ENCODE data around the gene ARHGAP23. TPM values are rescaled to one million over a fixed set of nuclear protein-coding genes. Genes with fewer than 3 reads are reported as not detected.

The ARHGAP23 gene
- total and polyA plus RNA-seq, 8 donors: 4.0 to 55.5 (median 26.4) TPM

- WGBS, 5 donors: 73 to 92% (median 88%) methylated on average over 4 of the region's 4 CpGs
- Histone ChIP-seq H3K9me3 (no peaks in the 10 kb centered on the region), H3K36me3 (peaks cover 15 to 32% (median 26%) of the 10 kb centered on the region in 4 donors), H3K4me1 (no peaks in the 10 kb centered on the region), H3K27ac (no peak overlapping the region), H3K4me3 (no peak overlapping the region), H3K27me3 (no peaks in the 10 kb centered on the region)
- DNase-seq: no peak
- TF ChIP-seq EP300 (IDR thresholded peaks at IDR 0.05): no peak
- no peak for TF ChIP-seq CTCF (IDR thresholded peaks at IDR 0.05)
- no peak for TF ChIP-seq POLR2A (IDR thresholded peaks at IDR 0.05)
- TF ChIP-seq POLR2AphosphoS5 (IDR thresholded peaks at IDR 0.05): no peak
- intact Hi-C loops (cut with DNase I; ENCODE audit: low total_unique reads): no loop called here
Observed at GRCh38 chr17:38405654-38406053, 22.6 kb upstream of the ARHGAP23 start.

- Histone ChIP-seq H3K36me3 (no peaks in the 10 kb centered on the region), H3K9me3 (no peaks in the 10 kb centered on the region), H3K27ac (no peak overlapping the region), H3K27me3 (peaks cover 0 to 4% (median 0%) of the 10 kb centered on the region in 3 donors), H3K4me3 (no peak overlapping the region), H3K4me1 (peaks cover 5 to 9% (median 7%) of the 10 kb centered on the region in 4 donors)
- no peak for TF ChIP-seq POLR2A (IDR thresholded peaks at IDR 0.05)
- intact Hi-C loops (cut with DNase I; ENCODE audit: low total_unique reads): no loop called here
- no peak for DNase-seq
- WGBS, 5 donors: 63 to 80% (median 73%) methylated on average over 1 of the region's 1 CpG
Observed at GRCh38 chr17:38410201-38410600, 18.1 kb upstream of the ARHGAP23 start.

- Histone ChIP-seq H3K4me3 (no peak overlapping the region), H3K27ac (no peak overlapping the region), H3K27me3 (peaks cover 0 to 50% (median 37%) of the 10 kb centered on the region in 3 donors), H3K9me3 (no peaks in the 10 kb centered on the region), H3K4me1 (peaks cover 17 to 36% (median 30%) of the 10 kb centered on the region in 4 donors), H3K36me3 (no peaks in the 10 kb centered on the region)
- TF ChIP-seq EP300 (IDR thresholded peaks at IDR 0.05) (no peak), CTCF (IDR thresholded peaks at IDR 0.05) (no peak), POLR2AphosphoS5 (IDR thresholded peaks at IDR 0.05) (no peak), POLR2A (IDR thresholded peaks at IDR 0.05) (no peak)
- peak in 1 of 2 donors; percentile 78 for DNase-seq
- WGBS, 5 donors: 31 to 34% (median 34%) methylated on average over 16 to 22 of the region's 22 CpGs
- intact Hi-C loops (cut with DNase I; ENCODE audit: low total_unique reads): loop anchor here (5.0 kb wide), 1 partner anchor 68 kb away; no protein-coding TSS in a partner anchor
Observed at GRCh38 chr17:38415250-38416194, 12.7 kb upstream of the ARHGAP23 start.

GRCh38 chr17:38416840-38417209 lies 11.4 kb upstream of the ARHGAP23 start:
- peaks cover 27 to 48% (median 39%) of the 10 kb centered on the region in 4 donors for H3K4me1 ChIP-seq
- TF ChIP-seq CTCF (IDR thresholded peaks at IDR 0.05): no peak
- TF ChIP-seq POLR2A (IDR thresholded peaks at IDR 0.05): no peak
- no peak for TF ChIP-seq EP300 (IDR thresholded peaks at IDR 0.05)
- no peak for TF ChIP-seq POLR2AphosphoS5 (IDR thresholded peaks at IDR 0.05)
- intact Hi-C loops (cut with DNase I; ENCODE audit: low total_unique reads): loop anchor here (5.0 kb wide), 1 partner anchor 70 kb away; no protein-coding TSS in a partner anchor
- WGBS, 5 donors: 47 to 72% (median 58%) methylated on average over 1 of the region's 1 CpG
- H3K9me3 ChIP-seq: no peaks in the 10 kb centered on the region
- DNase-seq: no peak
- H3K36me3 ChIP-seq: no peaks in the 10 kb centered on the region
- peaks cover 0 to 63% (median 48%) of the 10 kb centered on the region in 3 donors for H3K27me3 ChIP-seq
- H3K4me3 ChIP-seq: no peak overlapping the region
- no peak overlapping the region for H3K27ac ChIP-seq

All from stomach (tissue), 9 donors.